Progenitor cell of endocrine pancreas (in vitro differentiated cells): ENCODE measurements around the gene BIN1. TPM values are rescaled to one million over a fixed set of nuclear protein-coding genes. Genes with fewer than 3 reads are reported as not detected.
A peak's percentile ranks its signal among the peaks of the same experiment; 100 is the strongest.

Source experiments
- DNase-seq: peaks from one replicate; pipeline ENCODE4 v3.0.0; 2021; ENCODE audit warnings: low spot score; ENCODE audit not compliant: unreplicated experiment
- H3K27ac Mint-ChIP-seq: 2 replicates; pipeline ENCODE4 v1.8.0; 2021; ENCODE audit warnings: mild to moderate bottlenecking, moderate library complexity, mixed read lengths
- H3K27me3 Mint-ChIP-seq: 2 replicates; pipeline ENCODE4 v1.8.0; 2021; ENCODE audit warnings: mixed read lengths
- H3K36me3 Mint-ChIP-seq: 2 replicates; pipeline ENCODE4 v1.8.0; 2022; ENCODE audit warnings: mixed read lengths; ENCODE audit not compliant: insufficient read depth
- H3K4me1 Mint-ChIP-seq: 2 replicates; pipeline ENCODE4 v1.8.0; 2021; ENCODE audit warnings: low read depth, mixed read lengths
- H3K4me3 Mint-ChIP-seq: 2 replicates; pipeline ENCODE4 v1.8.0; 2021; ENCODE audit warnings: low read depth, mild to moderate bottlenecking, moderate library complexity, mixed read lengths
- H3K9me3 Mint-ChIP-seq: 2 replicates; pipeline ENCODE4 v1.8.0; 2021; ENCODE audit warnings: low read depth, mixed read lengths
- total RNA-seq: library from RNA; stranded (reverse); gene quantifications from 2 replicates; pipeline ENCODE4 v1.2.1, GENCODE V29; 2021
- TF ChIP-seq, protein P1 (sequence below): fragments of 200-600 bp; sonication (generic); IDR thresholded peaks from one replicate; pipeline ENCODE4 v1.5.0; 2021; ENCODE audit warnings: antibody characterized with exemption, mild to moderate bottlenecking; ENCODE audit not compliant: unreplicated experiment

The BIN1 gene
- total RNA-seq, 1 donor from 2014 or later, result 66.0 TPM

DNA sequence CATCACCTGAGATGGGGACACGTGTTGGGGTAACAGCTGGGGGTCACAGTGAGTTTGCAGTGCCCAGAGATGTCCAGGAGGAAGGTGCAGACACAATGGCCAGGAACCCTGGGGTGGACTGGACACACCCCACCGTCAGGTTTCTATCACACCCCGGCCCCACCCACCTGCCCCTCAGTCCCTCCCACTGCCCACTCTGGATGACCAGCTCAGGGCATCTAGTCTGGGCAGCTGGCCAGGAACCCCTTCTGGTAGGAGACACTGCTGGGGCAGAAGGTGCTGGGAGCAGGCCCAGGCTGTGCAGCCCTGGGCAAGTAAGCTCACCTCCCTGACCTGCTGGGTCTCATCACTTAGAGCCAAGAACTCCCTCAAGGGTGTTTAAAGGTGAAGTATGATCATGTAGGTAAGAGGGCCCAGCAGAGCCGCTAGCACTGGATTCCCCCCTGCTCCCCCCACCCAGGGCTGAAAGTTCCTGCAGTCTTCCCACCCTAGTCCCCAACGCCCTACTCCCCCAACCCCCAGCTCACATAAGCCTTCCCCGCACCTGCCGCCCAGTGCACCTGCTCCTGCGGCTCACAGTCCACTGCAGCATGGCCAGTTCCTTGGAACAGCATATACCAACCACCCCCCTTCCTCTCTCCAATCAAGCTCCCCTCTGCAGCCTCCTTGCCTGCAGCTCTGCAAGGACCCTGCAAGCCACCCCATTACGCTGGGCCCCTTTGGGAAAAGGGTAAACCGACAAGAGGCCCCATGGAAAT, 17.3 kb downstream of the BIN1 start:
- TF ChIP-seq, protein P1, sequence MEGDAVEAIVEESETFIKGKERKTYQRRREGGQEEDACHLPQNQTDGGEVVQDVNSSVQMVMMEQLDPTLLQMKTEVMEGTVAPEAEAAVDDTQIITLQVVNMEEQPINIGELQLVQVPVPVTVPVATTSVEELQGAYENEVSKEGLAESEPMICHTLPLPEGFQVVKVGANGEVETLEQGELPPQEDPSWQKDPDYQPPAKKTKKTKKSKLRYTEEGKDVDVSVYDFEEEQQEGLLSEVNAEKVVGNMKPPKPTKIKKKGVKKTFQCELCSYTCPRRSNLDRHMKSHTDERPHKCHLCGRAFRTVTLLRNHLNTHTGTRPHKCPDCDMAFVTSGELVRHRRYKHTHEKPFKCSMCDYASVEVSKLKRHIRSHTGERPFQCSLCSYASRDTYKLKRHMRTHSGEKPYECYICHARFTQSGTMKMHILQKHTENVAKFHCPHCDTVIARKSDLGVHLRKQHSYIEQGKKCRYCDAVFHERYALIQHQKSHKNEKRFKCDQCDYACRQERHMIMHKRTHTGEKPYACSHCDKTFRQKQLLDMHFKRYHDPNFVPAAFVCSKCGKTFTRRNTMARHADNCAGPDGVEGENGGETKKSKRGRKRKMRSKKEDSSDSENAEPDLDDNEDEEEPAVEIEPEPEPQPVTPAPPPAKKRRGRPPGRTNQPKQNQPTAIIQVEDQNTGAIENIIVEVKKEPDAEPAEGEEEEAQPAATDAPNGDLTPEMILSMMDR, result no peak
- Mint-ChIP-seq H3K27me3 (no peaks in the 10 kb centered on the region), H3K9me3 (no peaks in the 10 kb centered on the region), H3K27ac (peak overlapping the region; percentile 67), H3K4me1 (peaks cover 30% of the 10 kb centered on the region), H3K36me3 (no peaks in the 10 kb centered on the region), H3K4me3 (no peak overlapping the region)
- DNase-seq, result no peak

DNA sequence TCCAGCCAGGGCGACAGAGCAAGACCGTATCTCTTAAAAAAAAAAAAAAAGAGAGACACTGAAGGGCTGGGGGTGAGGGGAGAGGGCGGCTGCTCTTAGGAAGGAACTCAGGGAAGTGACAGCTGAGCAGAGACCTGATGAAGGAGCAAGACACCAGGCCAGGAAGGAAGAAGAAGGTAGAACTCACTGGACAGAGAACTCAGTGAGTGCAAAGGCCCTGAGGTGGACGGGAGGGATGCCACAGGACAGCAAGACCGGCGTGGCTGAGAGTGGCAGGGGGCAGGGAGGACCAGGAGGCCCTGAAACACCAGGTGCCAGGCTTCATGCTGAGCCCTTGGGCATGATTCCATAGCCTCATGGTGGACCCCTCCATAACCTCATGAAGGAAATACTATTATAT, 18.2 kb downstream of the BIN1 start:
- H3K36me3 Mint-ChIP-seq, result peaks cover 3% of the 10 kb centered on the region
- no peak overlapping the region for H3K27ac Mint-ChIP-seq
- no peaks in the 10 kb centered on the region for H3K9me3 Mint-ChIP-seq
- no peaks in the 10 kb centered on the region for H3K27me3 Mint-ChIP-seq
- DNase-seq, result no peak
- H3K4me3 Mint-ChIP-seq, result no peak overlapping the region
- TF ChIP-seq, protein P1, result no peak
- H3K4me1 Mint-ChIP-seq, result peaks cover 36% of the 10 kb centered on the region

DNA sequence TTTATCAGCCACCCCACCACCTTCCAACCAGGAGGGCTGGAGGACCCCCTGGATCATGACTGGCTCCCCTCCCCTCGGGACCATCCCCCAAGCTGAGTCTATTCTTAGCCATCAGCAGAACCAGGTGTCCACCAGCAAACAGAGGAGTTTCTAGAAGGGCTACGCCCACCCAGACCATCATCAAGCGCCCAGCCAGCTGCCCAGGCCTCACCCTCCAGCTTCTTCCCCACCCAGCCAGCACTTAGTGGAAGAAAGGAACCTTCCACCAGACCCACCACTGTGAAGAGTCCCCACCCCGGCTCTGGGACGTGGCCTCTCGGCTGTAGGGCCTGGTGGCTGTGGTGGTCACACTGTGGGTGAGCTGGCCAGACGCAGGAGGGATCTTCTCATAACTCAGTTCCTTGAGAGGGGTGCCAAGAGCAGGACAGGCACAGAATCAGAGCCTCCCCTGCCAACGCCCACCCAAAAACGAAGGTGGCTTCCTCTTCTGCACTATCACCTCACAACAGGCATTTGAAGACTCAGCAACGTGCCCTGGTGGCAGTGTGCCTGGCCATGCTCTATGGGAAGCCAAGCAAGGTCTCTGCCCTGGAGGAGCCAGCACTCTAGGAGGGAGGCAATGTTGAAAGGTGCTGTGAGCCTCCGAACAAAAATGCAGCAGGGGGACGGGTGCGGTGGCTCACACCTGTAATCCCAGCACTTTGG, 19.0 kb downstream of the BIN1 start:
- peaks cover 36% of the 10 kb centered on the region for H3K4me1 Mint-ChIP-seq
- TF ChIP-seq, protein P1, result no peak
- no peak overlapping the region for H3K4me3 Mint-ChIP-seq
- H3K36me3 Mint-ChIP-seq, result peaks cover 3% of the 10 kb centered on the region
- H3K27ac Mint-ChIP-seq, result no peak overlapping the region
- DNase-seq, result no peak
- no peaks in the 10 kb centered on the region for H3K27me3 Mint-ChIP-seq
- H3K9me3 Mint-ChIP-seq, result no peaks in the 10 kb centered on the region

DNA sequence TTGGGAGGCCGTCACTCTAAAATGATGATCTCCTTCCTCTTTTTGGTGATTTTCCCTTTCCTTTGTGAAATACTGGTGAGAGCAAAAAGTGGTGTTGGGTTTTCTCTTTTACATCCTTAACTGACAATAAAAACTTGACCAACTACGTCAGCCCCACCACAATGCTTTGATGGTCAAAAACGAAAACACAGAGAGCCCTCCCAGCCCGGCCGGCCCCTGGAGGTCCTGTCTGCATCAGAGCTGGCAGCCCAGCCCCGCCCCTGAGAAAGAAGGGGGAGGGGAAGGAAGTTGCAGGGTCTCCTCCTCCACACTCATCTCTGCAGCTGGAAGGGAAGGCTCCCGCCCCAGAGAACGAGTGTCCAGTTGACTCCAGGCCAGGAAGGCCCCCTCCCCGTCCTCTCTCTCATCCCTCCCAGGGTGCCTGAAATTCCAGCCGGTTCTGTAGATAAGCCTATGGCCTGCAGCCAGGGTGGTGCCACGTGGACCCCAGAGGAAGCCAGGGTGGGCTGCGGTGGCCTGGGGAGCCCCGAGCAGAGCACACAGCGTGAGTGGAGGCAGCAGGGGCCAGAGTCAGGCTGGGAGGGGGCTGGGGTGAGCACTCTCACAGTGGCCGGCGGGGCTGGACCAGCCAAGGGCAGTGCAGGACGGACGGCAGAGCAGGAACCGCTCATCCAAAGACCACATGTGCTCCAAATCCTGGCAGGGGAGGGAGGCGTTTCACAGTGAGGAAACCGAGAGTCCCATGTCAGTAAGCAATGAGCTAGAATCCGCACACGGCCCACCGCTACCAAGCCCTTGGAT, 19.8 kb downstream of the BIN1 start:
- Mint-ChIP-seq H3K27ac (peak overlapping the region; percentile 79), H3K36me3 (peaks cover 3% of the 10 kb centered on the region), H3K9me3 (no peaks in the 10 kb centered on the region), H3K27me3 (no peaks in the 10 kb centered on the region), H3K4me1 (peaks cover 33% of the 10 kb centered on the region), H3K4me3 (no peak overlapping the region)
- no peak for DNase-seq
- TF ChIP-seq, protein P1, result no peak

DNA sequence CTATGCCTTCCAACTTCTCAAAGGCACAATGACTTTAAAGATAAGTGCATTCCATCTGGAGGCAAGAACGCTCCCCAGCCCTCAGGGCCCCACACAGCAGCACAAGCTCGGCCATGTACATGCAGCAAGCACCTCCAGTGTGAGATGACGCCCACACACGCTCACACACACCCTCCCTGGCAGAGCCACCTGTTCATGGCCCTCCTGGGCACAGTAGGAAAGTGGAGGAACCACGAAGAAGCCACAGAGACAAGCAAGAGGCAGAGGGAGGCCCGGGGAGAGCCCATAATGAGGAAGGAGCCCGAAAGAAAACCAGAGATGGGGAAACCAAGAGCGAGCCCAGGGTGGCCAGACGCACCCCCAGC, 21.7 kb downstream of the BIN1 start:
- no peaks in the 10 kb centered on the region for H3K9me3 Mint-ChIP-seq
- H3K27ac Mint-ChIP-seq, result peak overlapping the region; percentile 97
- H3K27me3 Mint-ChIP-seq, result no peaks in the 10 kb centered on the region
- TF ChIP-seq, protein P1, result no peak
- peaks cover 3% of the 10 kb centered on the region for H3K36me3 Mint-ChIP-seq
- no peak for DNase-seq
- no peak overlapping the region for H3K4me3 Mint-ChIP-seq
- peaks cover 37% of the 10 kb centered on the region for H3K4me1 Mint-ChIP-seq
